Neural progenitor cell (in vitro differentiated cells): ENCODE results near the gene LGALSL.

Source experiments
- CTCF ChIP-seq: fragments of 200-600 bp; sonication (generic); IDR thresholded peaks from 2 replicates; pipeline ENCODE4 v1.5.1; 2017; ENCODE audit warnings: antibody characterized with exemption, mild to moderate bottlenecking
- EZH2 ChIP-seq: fragments of 200-600 bp; sonication (generic); IDR thresholded peaks from 2 replicates; pipeline ENCODE4 v1.6.1; 2017; ENCODE audit warnings: antibody characterized with exemption, mild to moderate bottlenecking, moderate library complexity
- EZH2phosphoT487 ChIP-seq: fragments of 200-600 bp; sonication (generic); IDR thresholded peaks from 2 replicates; pipeline ENCODE4 v1.6.1; 2017; ENCODE audit warnings: antibody characterized with exemption

- TF ChIP-seq CTCF: no peak
- no peak for TF ChIP-seq EZH2
- TF ChIP-seq EZH2phosphoT487: no peak
These were observed 28.3 kb downstream of the LGALSL start for GRCh38 chr2:64482243-64482642.
